SU-DHL-6 (cell line): ENCODE measurements around the gene CHRNE.

Experiments
- CTCF ChIP-seq: fragments of 200-600 bp; sonication (generic); IDR thresholded peaks from one replicate; pipeline ENCODE4 v1.5.1; 2017; ENCODE audit warnings: antibody characterized with exemption, mild to moderate bottlenecking, low read length, moderate library complexity; ENCODE audit not compliant: insufficient read depth, poor library complexity, severe bottlenecking
- EZH2phosphoT487 ChIP-seq: fragments of 200-600 bp; sonication (generic), shearing (Covaris generic); conservative IDR thresholded peaks from 2 replicates; pipeline ENCODE4 v1.6.1; 2018; ENCODE audit warnings: mild to moderate bottlenecking, antibody characterized with exemption, low read length, moderate library complexity, mixed read lengths

DNA sequence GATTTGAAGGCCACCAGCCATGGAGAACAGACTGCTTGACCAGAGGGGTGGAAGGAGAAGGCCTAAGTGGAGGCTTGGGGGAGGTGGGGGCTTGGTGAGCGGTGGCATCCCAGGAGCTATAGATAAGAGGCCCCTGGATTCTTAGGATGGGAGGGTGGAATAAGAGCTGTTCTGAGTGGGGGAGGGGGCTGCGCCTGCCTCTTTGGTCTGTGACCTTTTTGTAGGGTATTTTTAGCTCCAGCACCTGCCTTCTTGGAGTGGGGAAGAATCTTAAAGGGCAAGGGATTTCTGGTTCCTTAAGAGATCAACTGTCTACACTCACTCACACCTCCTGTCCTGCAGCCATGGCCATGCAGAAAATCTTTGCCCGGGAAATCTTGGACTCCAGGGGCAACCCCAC, 48.6 kb upstream of the CHRNE start:
- TF ChIP-seq CTCF (no peak), EZH2phosphoT487 (no peak)
